Mesodermal cell (in vitro differentiated cells): ENCODE data around the gene C19orf85.

Source experiments
- H3K27ac ChIP-seq: 2 replicates; pipeline ENCODE4 v1.7.0; 2013; ENCODE audit warnings: mild to moderate bottlenecking, low read depth, low read length, moderate library complexity; ENCODE audit not compliant: severe bottlenecking
- H3K36me3 ChIP-seq: 2 replicates; pipeline ENCODE4 v1.7.1; 2013; ENCODE audit warnings: mild to moderate bottlenecking, low read length, moderate library complexity; ENCODE audit not compliant: control insufficient read depth, insufficient read depth
- H3K4me1 ChIP-seq: one replicate; pipeline ENCODE4 v1.7.1; 2013; ENCODE audit warnings: mild to moderate bottlenecking, low read length; ENCODE audit not compliant: insufficient read depth, control insufficient read depth, poor library complexity, severe bottlenecking
- H3K4me3 ChIP-seq: 2 replicates; pipeline ENCODE4 v1.7.0; 2013; ENCODE audit warnings: low read length, control low read depth, mild to moderate bottlenecking; ENCODE audit not compliant: insufficient read depth, poor library complexity, severe bottlenecking; ENCODE audit errors: extremely low read depth
- H3K9me3 ChIP-seq: 2 replicates; pipeline ENCODE4 v1.7.1; 2013; ENCODE audit warnings: mild to moderate bottlenecking, low read length, moderate library complexity; ENCODE audit not compliant: control insufficient read depth
- WGBS, 2 experiments: methylation state at CpG; one replicate each; pipeline ENCODE4 v1.1.5; 2013; ENCODE audit warnings: missing lambda C conversion rate in 2 of 2; ENCODE audit not compliant: insufficient coverage in 2 of 2; 5-methylcytosine and 5-hydroxymethylcytosine counted together

The C19orf85 gene

GRCh38 chr19:55488986-55489710, 24.6 kb upstream of the C19orf85 start:
- H3K4me1 ChIP-seq: peaks cover 40% of the 10 kb centered on the region
- H3K4me3 ChIP-seq: no peak overlapping the region
- no peaks in the 10 kb centered on the region for H3K36me3 ChIP-seq
- H3K27ac ChIP-seq: no peak overlapping the region
- H3K9me3 ChIP-seq: no peaks in the 10 kb centered on the region
- WGBS, 2 experiments: 67 to 75% methylated on average over 19 to 30 of the region's 36 CpGs

GRCh38 chr19:55487924-55488687, 23.6 kb upstream of the C19orf85 start, which contains the start of gene SSC5D:
Gene SSC5D (plus strand): TSS chr19:55488436. CDS start chr19:55488590, 154 bp downstream.
- H3K9me3 ChIP-seq: no peaks in the 10 kb centered on the region
- WGBS, 2 experiments: 14 to 18% methylated on average over 5 to 7 of the region's 21 CpGs
- peaks cover 46% of the 10 kb centered on the region for H3K4me1 ChIP-seq
- peaks cover 4% of the 10 kb centered on the region for H3K36me3 ChIP-seq
- peak within 1 kb of the TSS; percentile 18 for H3K4me3 ChIP-seq
- peak within 1 kb of the TSS; percentile 97 for H3K27ac ChIP-seq

GRCh38 chr19:55486971-55487923, 22.7 kb upstream of the C19orf85 start:
- WGBS, 2 experiments: 17 to 22% methylated on average over 13 to 18 of the region's 27 CpGs
- peak overlapping the region; percentile 16 for H3K4me3 ChIP-seq
- peak overlapping the region; percentile 97 for H3K27ac ChIP-seq
- peaks cover 46% of the 10 kb centered on the region for H3K4me1 ChIP-seq
- H3K9me3 ChIP-seq: no peaks in the 10 kb centered on the region
- peaks cover 10% of the 10 kb centered on the region for H3K36me3 ChIP-seq

GRCh38 chr19:55486043-55486970, 21.8 kb upstream of the C19orf85 start:
- H3K4me3 ChIP-seq: peak overlapping the region; percentile 79
- H3K36me3 ChIP-seq: peaks cover 13% of the 10 kb centered on the region
- no peaks in the 10 kb centered on the region for H3K9me3 ChIP-seq
- peak overlapping the region; percentile 97 for H3K27ac ChIP-seq
- H3K4me1 ChIP-seq: peaks cover 46% of the 10 kb centered on the region
- WGBS, 2 experiments: 63 to 70% methylated on average over 44 to 47 of the region's 53 CpGs

GRCh38 chr19:55485439-55486011, 21.0 kb upstream of the C19orf85 start:
- H3K4me1 ChIP-seq: peaks cover 46% of the 10 kb centered on the region
- H3K9me3 ChIP-seq: no peaks in the 10 kb centered on the region
- H3K36me3 ChIP-seq: peaks cover 16% of the 10 kb centered on the region
- H3K27ac ChIP-seq: peak overlapping the region; percentile 78
- WGBS, 2 experiments: 16 to 19% methylated on average over 10 to 15 of the region's 18 CpGs
- H3K4me3 ChIP-seq: peak overlapping the region; percentile 79

- H3K36me3 ChIP-seq: peaks cover 16% of the 10 kb centered on the region
- peaks cover 46% of the 10 kb centered on the region for H3K4me1 ChIP-seq
- H3K27ac ChIP-seq: peak within 1 kb of the TSS; percentile 78
- no peaks in the 10 kb centered on the region for H3K9me3 ChIP-seq
- peak within 1 kb of the TSS; percentile 79 for H3K4me3 ChIP-seq
- 4% methylated on average over 37 to 44 of the region's 78 CpGs for WGBS, 2 experiments
Measured at GRCh38 chr19:55484593-55485438, 20.3 kb upstream of the C19orf85 start, which contains the start of gene NAT14. Gene NAT14 (plus strand): TSS chr19:55485188. CDS start chr19:55485709, 521 bp downstream.

GRCh38 chr19:55483706-55484592, 19.4 kb upstream of the C19orf85 start:
- peaks cover 39% of the 10 kb centered on the region for H3K4me1 ChIP-seq
- H3K4me3 ChIP-seq: peak overlapping the region; percentile 79
- peak overlapping the region; percentile 78 for H3K27ac ChIP-seq
- no peaks in the 10 kb centered on the region for H3K9me3 ChIP-seq
- H3K36me3 ChIP-seq: peaks cover 16% of the 10 kb centered on the region
- 86 to 89% methylated on average over 42 to 43 of the region's 46 CpGs for WGBS, 2 experiments

GRCh38 chr19:55482967-55483705, 18.6 kb upstream of the C19orf85 start:
- 97% methylated on average over 40 to 42 of the region's 47 CpGs for WGBS, 2 experiments

More at GRCh38 chr19:55482967-55483705, 18.6 kb upstream of the C19orf85 start:
- no peaks in the 10 kb centered on the region for H3K9me3 ChIP-seq
- H3K27ac ChIP-seq: no peak overlapping the region
- H3K4me1 ChIP-seq: peaks cover 34% of the 10 kb centered on the region
- peaks cover 16% of the 10 kb centered on the region for H3K36me3 ChIP-seq
- no peak overlapping the region for H3K4me3 ChIP-seq
